Measurements from ENCODE around the gene ATG10.

The ATG10 gene

GRCh38 chr5:82164977-82165713 lies 193.3 kb downstream of the ATG10 start:
- DNase-seq (ENCODE audit: low read depth): peak; percentile 62

- DNase-seq (ENCODE audit: low read depth): peak; percentile 89
These were observed 194.1 kb downstream of the ATG10 start for GRCh38 chr5:82165740-82166530.

- DNase-seq (ENCODE audit: low read depth): no peak
These were observed 195.6 kb downstream of the ATG10 start for GRCh38 chr5:82167372-82167935.

DNA sequence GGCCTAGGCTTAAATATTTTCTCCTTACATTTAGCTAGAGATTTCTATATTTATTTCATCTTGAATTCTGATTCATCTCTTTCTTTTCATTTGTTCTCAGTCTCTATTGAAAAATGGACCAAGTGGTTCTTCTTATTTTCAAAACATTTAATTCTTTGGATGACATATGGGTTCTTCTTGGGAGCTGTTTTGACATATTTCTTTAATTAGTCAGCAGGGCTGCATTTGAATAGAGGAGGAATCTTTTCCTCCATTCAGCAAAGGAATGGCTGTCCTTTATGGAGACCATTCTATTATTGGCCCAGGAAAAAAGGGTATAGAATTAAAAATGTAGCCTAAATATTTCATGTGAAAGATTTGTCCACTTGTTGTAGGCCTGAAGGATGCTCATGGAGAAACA lies 196.5 kb downstream of the ATG10 start:
- peak; percentile 65 for DNase-seq (ENCODE audit: low read depth)

DNA sequence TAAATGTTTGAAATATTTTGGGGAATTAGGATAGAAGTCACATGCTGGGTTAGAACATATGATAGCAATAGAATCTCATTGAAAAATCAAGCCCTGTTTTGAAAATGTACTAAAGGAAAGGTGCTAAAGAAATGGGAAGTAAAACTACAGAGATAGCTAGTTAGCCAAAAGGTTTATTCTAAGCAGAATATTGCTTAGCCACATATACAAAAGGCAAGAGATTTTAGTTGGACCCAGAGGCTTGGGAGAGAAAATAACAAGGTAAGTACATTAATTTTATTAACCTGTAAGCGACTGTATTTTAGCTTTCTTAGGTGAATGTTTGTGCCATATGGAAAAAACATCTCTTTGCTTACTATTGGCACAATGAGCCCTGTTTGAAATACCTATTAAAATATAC lies 198.1 kb downstream of the ATG10 start:
- DNase-seq (ENCODE audit: low read depth): no peak

DNA sequence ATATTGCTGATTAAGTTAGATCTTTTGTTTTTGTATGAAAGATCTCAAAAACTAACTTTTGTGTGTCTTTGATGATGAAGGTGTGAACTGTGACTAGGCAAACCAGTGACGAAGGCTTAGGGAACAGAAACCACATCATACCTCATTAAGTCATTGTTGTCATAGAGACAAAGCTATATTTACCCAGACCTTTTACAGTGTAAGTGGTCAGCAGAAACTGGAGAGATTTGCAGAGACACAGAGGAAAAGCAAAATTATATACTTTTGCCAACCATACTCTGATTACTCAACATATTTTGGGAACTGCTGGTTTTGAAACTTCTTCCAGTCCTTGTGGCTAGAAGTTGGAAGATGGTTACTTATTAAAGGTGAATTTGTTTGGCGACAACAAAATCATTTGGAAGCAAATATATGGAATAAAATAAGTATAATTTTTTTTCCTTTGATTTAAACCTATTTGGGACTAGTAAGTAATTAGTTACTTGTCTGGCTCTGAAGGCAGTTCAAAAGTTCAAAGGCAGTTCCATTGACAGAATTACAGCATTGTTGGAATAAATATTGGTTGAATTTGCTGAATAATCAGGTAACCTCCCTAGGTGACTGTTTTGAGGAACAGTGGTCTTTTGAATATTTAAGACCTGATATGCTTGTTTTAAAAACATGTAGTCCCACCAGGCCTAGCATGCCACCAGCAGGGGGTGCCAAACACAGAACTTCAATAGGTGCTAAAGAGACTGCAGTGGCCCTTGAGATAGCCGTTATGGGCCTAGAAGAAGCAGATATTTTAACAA lies 202.5 kb downstream of the ATG10 start:
- DNase-seq (ENCODE audit: low read depth): peak; percentile 68

DNA sequence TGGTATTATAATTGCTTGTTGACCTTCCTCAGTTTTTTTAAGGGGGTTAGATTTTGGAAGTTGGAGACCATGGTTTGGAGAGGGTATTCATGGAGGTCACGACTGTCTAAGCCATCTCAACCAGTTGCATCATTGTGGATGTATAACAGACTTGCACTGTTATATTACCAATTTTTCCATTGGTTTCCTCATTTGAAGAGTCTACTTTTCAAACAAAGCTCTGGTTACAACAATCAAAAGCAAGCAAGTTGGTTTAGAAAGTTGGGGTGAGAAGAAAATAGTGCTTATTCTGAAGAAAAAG lies 203.0 kb downstream of the ATG10 start:
- no peak for DNase-seq (ENCODE audit: low read depth)

GRCh38 chr5:82176115-82176814 lies 204.4 kb downstream of the ATG10 start:
- DNase-seq (ENCODE audit: low read depth): peak; percentile 18

DNA sequence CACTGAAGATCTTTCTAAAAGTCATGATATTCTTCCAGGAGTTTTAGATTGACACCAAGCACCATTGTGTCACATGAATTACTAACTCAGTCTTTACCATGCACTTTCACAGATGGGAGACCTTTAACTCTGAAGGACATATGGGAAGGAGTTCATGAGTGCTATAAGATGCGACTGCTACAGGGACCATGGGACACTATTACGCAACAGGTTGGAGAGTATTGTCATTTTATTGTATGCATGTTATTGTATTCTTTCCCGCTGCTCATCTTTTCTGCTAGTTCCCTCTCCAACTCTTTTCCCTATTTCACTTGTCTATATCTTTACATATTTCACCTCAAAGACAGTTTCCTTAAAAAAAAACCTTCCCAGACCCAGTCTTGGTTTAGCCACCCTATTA lies 206.6 kb downstream of the ATG10 start:
- no peak for DNase-seq (ENCODE audit: low read depth)

- no peak for DNase-seq (ENCODE audit: low read depth)
These were observed 210.8 kb downstream of the ATG10 start for GRCh38 chr5:82182662-82183061.

GRCh38 chr5:82183828-82184227 lies 212.0 kb downstream of the ATG10 start:
- DNase-seq (ENCODE audit: low read depth): peak; percentile 13

GRCh38 chr5:82185851-82186250 lies 214.0 kb downstream of the ATG10 start:
- no peak for DNase-seq (ENCODE audit: low read depth)

GRCh38 chr5:82197550-82197949 lies 225.7 kb downstream of the ATG10 start:
- DNase-seq (ENCODE audit: low read depth): no peak

DNA sequence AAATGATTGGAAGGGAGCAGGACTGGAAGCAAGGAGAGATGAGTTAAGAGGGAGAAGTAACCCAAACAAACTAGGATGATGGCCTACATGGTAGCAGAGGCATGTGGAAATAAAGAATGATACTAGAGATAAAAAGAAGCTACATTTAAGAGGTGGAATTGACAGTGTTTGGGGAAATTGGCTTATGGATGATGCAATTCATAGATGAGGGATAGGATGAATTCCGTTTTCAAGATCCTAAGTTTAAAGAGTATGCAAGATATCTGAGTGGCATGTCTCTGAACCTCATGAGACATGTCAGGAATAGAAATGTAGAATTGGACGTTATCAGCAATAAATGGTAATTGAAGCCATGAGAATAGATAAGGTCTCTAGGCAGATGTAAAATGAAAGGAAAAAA lies 232.7 kb downstream of the ATG10 start:
- no peak for DNase-seq (ENCODE audit: low read depth)

GRCh38 chr5:82205005-82205404 lies 233.2 kb downstream of the ATG10 start:
- DNase-seq (ENCODE audit: low read depth): no peak

DNA sequence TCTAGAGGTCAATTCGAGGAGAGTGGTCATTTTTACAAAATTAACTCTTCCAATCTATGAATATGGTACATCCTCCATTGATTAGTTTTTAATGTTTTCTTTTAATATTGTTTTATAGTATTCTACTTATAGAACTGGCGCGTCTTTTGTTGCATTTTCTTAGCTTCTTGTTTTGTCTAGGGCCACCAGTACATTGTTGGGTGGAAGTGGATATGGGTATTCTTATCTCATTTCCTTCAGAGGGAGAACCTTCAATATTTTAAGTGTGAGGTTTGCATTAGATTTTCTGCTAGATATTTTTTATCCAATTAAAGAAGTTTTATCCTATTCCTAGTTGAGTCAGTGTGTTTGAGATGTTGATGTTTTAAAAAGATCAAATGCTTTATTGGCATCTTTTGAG lies 236.5 kb downstream of the ATG10 start:
- DNase-seq (ENCODE audit: low read depth): no peak

- no peak for DNase-seq (ENCODE audit: low read depth)
These were observed 240.2 kb downstream of the ATG10 start for GRCh38 chr5:82211855-82212572.

DNA sequence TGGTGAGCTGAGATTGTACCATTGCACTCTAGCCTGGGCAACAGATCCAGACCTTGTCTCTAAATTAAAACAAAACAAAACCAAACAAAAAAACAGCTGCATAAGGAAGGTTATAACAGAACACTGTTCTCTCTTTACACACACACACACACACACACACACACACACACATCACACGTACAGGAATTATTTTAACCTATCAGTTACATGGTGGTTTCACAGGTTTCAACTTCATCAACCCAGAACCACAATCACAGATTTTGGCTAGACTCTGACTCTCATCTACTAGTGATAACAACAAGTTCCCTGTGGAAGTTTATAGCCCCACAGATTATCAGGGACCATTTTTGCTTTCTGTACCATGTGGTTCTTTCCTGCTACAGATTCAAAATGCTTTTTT lies 246.1 kb downstream of the ATG10 start:
- DNase-seq (ENCODE audit: low read depth): no peak

- peak; percentile 3 for DNase-seq (ENCODE audit: low read depth)
These were observed 246.7 kb downstream of the ATG10 start for GRCh38 chr5:82218374-82219156.

DNA sequence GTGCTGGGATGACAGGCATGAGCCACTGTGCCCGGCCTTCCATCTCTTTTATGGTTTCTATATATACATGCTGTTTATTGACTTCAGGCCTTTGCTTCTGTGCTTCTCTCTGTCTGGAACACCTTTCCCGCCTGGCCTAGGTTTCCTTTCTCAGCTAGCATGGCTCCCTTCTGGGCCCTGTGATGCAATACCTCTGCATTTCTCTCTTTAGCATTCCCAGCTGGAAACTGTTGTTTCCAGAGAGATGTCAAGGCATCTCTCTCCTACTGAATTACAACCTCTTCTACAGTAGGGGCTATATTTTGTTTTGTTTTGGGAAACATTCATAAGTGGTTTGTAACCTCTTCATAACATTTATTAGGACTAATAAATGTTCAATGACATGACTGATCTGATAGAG lies 249.2 kb downstream of the ATG10 start:
- DNase-seq (ENCODE audit: low read depth): no peak
